Psoas muscle (tissue), 8 donors: ENCODE measurements around the gene NIM1K. TPM values are rescaled to one million over a fixed set of nuclear protein-coding genes. Genes with fewer than 3 reads are reported as not detected.

Experiments used
- ATAC-seq, 4 donors: fragments of 200-7000 bp; cut with Tn5 transposase; one replicate each; pipeline ENCODE4 v1.9.1; 2020; ENCODE audit warnings: moderate library complexity in 3 of 4, mild to moderate bottlenecking in 2 of 4
- DNase-seq, 2 donors: peaks; one replicate each; pipeline ENCODE4 v3.0.0-alpha.2; 2020
- H3K27ac ChIP-seq: fragments of 200-600 bp; one replicate; pipeline ENCODE4 v1.8.0; 2022
- H3K27me3 ChIP-seq, 3 donors: fragments of 200-600 bp in 1 of 3; one replicate each; pipeline versions ENCODE4 v1.6.1 to v1.8.0; 2013 to 2022; ENCODE audit warnings: low read length in 2 of 3, mild to moderate bottlenecking in 2 of 3, moderate library complexity in 1 of 3; ENCODE audit not compliant: insufficient read depth in 3 of 3
- H3K36me3 ChIP-seq, 2 donors: fragments of 200-600 bp in 1 of 2; one replicate each; pipeline versions ENCODE4 v1.6.1 to v1.8.0; 2013 to 2022; ENCODE audit warnings: low read depth in 1 of 2, mild to moderate bottlenecking in 1 of 2, moderate library complexity in 1 of 2; ENCODE audit not compliant: insufficient read depth in 1 of 2
- H3K4me1 ChIP-seq: fragments of 200-600 bp; one replicate; pipeline ENCODE4 v1.8.0; 2022
- H3K4me3 ChIP-seq: fragments of 200-600 bp; one replicate; pipeline ENCODE4 v1.8.0; 2022; ENCODE audit warnings: mild to moderate bottlenecking
- H3K9me3 ChIP-seq: fragments of 200-600 bp; one replicate; pipeline ENCODE4 v1.8.0; 2022
- CTCF ChIP-seq: fragments of 200-600 bp; IDR thresholded peaks from one replicate; pipeline ENCODE4 v1.8.0; 2022; ENCODE audit warnings: antibody characterized with exemption
- WGBS, 3 donors: extraction: QIAGEN DNeasy Blood & Tissue Kit; methylation state at CpG; one replicate each; pipeline versions ENCODE4 v1.1.6 to v1.1.7; 2013; 5-methylcytosine and 5-hydroxymethylcytosine counted together
- intact Hi-C, 2 donors: fragments of 100-400 bp; cut with DNase I; formaldehyde crosslinking; loops; one replicate each; pipeline versions ENCODE4 v1.11.0 to v1.14.2; 2022
- polyA plus RNA-seq, 3 donors: library from polyadenylated mRNA; stranded (reverse); fragments of 200-250 nt; gene quantifications; one replicate each; pipeline ENCODE4 v1.2.3, GENCODE V29; 2013
- total RNA-seq, 4 donors: library from RNA; stranded (reverse); fragmentation: NEBNext Ultra II Directional in 2 of 4; extraction: Animal tissue kit (Norgen Biotek cat#: 25700) in 2 of 4; gene quantifications; one replicate each; pipeline versions ENCODE4 v1.2.1 to v1.2.4, GENCODE V29; 2021 to 2023
- donor health status: healthy with polysubstance abuse.
- donor health status: DM: no; HTN: no; CAD: no; lungs with moderate emphysema.
- donor health status: Bipolar disorder and iron deficiency.
- donor health status: healthy.
- donor health status: DM: yes; HTN: yes; CAD: no.
- donor health status: DM: no; HTN: no; CAD: no.
- donor health status: DM: no; HTN: no; CAD: no.
- donor health status: DM: yes; HTN: yes; CAD: no.

Gene NIM1K
- total and polyA plus RNA-seq, 7 donors: 0.10 to 0.25 (median 0.20) TPM; not detected in 1

- ATAC-seq: no peak
- no peaks in the 10 kb centered on the region for H3K27me3 ChIP-seq
- H3K36me3 ChIP-seq: no peaks in the 10 kb centered on the region
- WGBS, 3 donors: 66 to 75% (median 72%) methylated on average over 2 of the region's 2 CpGs
- no peak for DNase-seq
- intact Hi-C loops: no loop called here
- no peak for TF ChIP-seq CTCF
- no peak overlapping the region for H3K27ac ChIP-seq
- no peak overlapping the region for H3K4me3 ChIP-seq
- H3K4me1 ChIP-seq: no peaks in the 10 kb centered on the region
- H3K9me3 ChIP-seq: no peaks in the 10 kb centered on the region
Observed at GRCh38 chr5:43225649-43226245, 33.7 kb downstream of the NIM1K start.

GRCh38 chr5:43227655-43228054, 35.6 kb downstream of the NIM1K start:
- DNase-seq (no peak), ATAC-seq (no peak)
- Histone ChIP-seq H3K4me3 (no peak overlapping the region), H3K4me1 (no peaks in the 10 kb centered on the region), H3K36me3 (no peaks in the 10 kb centered on the region), H3K27ac (no peak overlapping the region), H3K9me3 (no peaks in the 10 kb centered on the region), H3K27me3 (no peaks in the 10 kb centered on the region)
- intact Hi-C loops: no loop called here
- TF ChIP-seq CTCF: no peak
- WGBS, 3 donors: 61 to 68% (median 63%) methylated on average over 1 of the region's 1 CpG

GRCh38 chr5:43230707-43231106, 38.7 kb downstream of the NIM1K start:
- Histone ChIP-seq H3K4me3 (no peak overlapping the region), H3K4me1 (no peaks in the 10 kb centered on the region), H3K27ac (no peak overlapping the region), H3K9me3 (no peaks in the 10 kb centered on the region), H3K36me3 (no peaks in the 10 kb centered on the region), H3K27me3 (no peaks in the 10 kb centered on the region)
- ATAC-seq (no peak), DNase-seq (no peak)
- no peak for TF ChIP-seq CTCF
- 81 to 92% (median 82%) methylated on average over 3 of the region's 3 CpGs for WGBS, 3 donors
- intact Hi-C loops: no loop called here

GRCh38 chr5:43231977-43232376, 40.0 kb downstream of the NIM1K start:
- H3K9me3 ChIP-seq: no peaks in the 10 kb centered on the region
- H3K4me1 ChIP-seq: no peaks in the 10 kb centered on the region
- no peak overlapping the region for H3K4me3 ChIP-seq
- WGBS, 3 donors: 19 to 34% (median 28%) methylated on average over 3 of the region's 3 CpGs
- DNase-seq (no peak), ATAC-seq (no peak)
- no peaks in the 10 kb centered on the region for H3K27me3 ChIP-seq
- no peak overlapping the region for H3K27ac ChIP-seq
- intact Hi-C loops: no loop called here
- TF ChIP-seq CTCF: no peak
- no peaks in the 10 kb centered on the region for H3K36me3 ChIP-seq
